ENCODE measurements around the gene GDNF.
"Not testable (repeated sequence)": the region's sequence is repeated elsewhere in the genome, so short reads cannot be mapped to it uniquely, and the experiment has no call there.

Gene GDNF

GRCh38 chr5:37839407-37840052 is at the start of gene GDNF:
Gene GDNF, minus strand, starts transcription at chr5:37840041. Its CDS starts 5,245 bp downstream, at chr5:37834796.
- DNase-seq: peak; percentile 24 to 27

- DNase-seq: no peak
These were observed 48.6 kb upstream of the GDNF start for GRCh38 chr5:37888476-37888875.

GRCh38 chr5:37886242-37886905 is 46.5 kb upstream of the GDNF start:
- DNase-seq: no peak

- no peak for DNase-seq
These were observed 42.8 kb upstream of the GDNF start for GRCh38 chr5:37882636-37883035.

GRCh38 chr5:37881359-37881758 is 41.5 kb upstream of the GDNF start:
- no peak for DNase-seq

- DNase-seq: no peak
These were observed 37.1 kb upstream of the GDNF start for GRCh38 chr5:37876943-37877342.

- no peak for DNase-seq
These were observed 36.4 kb upstream of the GDNF start for GRCh38 chr5:37876245-37876644.

- DNase-seq: no peak
These were observed 35.4 kb upstream of the GDNF start for GRCh38 chr5:37875051-37875787.

- no peak for DNase-seq
These were observed 34.1 kb upstream of the GDNF start for GRCh38 chr5:37873988-37874387.

GRCh38 chr5:37871023-37871815 is 31.4 kb upstream of the GDNF start:
- DNase-seq: no peak

- no peak for DNase-seq
These were observed 29.4 kb upstream of the GDNF start for GRCh38 chr5:37869216-37869615.

GRCh38 chr5:37867654-37868053 is 27.8 kb upstream of the GDNF start:
- no peak for DNase-seq

- DNase-seq: not testable (repeated sequence)
These were observed 23.1 kb upstream of the GDNF start for GRCh38 chr5:37862907-37863306.

- DNase-seq: no peak
These were observed 20.4 kb upstream of the GDNF start for GRCh38 chr5:37860206-37860605.

GRCh38 chr5:37859805-37860204 is 20.0 kb upstream of the GDNF start:
- no peak for DNase-seq

- no peak for DNase-seq
These were observed 18.4 kb upstream of the GDNF start for GRCh38 chr5:37858250-37858649.

- no peak for DNase-seq
These were observed 17.9 kb upstream of the GDNF start for GRCh38 chr5:37857696-37858095.

- DNase-seq: no peak
These were observed 15.6 kb upstream of the GDNF start for GRCh38 chr5:37855438-37855837.

- no peak for DNase-seq
These were observed 11.5 kb upstream of the GDNF start for GRCh38 chr5:37851305-37851704.

- DNase-seq: no peak
These were observed 10.5 kb upstream of the GDNF start for GRCh38 chr5:37850226-37850865.

- DNase-seq: no peak
These were observed 9.8 kb upstream of the GDNF start for GRCh38 chr5:37849641-37850040.

GRCh38 chr5:37847978-37848425 is 8.2 kb upstream of the GDNF start:
- no peak for DNase-seq
